ENCODE data around the gene TMTC1. TPM values are rescaled to one million over a fixed set of nuclear protein-coding genes. Genes with fewer than 3 reads are reported as not detected.

The TMTC1 gene
- total RNA-seq, 1 donor from 2014 or later, result 1.4 TPM

- no peak for DNase-seq (ENCODE audit: low spot score)
- H3K4me1 Mint-ChIP-seq (ENCODE audit: low read depth), result no peaks in the 10 kb centered on the region
- intact Hi-C loops (cut with micrococcal nuclease), result no loop called here
- peaks cover 3% of the 10 kb centered on the region for H3K27me3 Mint-ChIP-seq (ENCODE audit: low read depth)
- no peak overlapping the region for H3K4me3 Mint-ChIP-seq (ENCODE audit: low read depth)
- H3K27ac Mint-ChIP-seq, result no peak overlapping the region
- H3K9me3 Mint-ChIP-seq, result no peaks in the 10 kb centered on the region
- H3K36me3 Mint-ChIP-seq (ENCODE audit: low read depth), result no peaks in the 10 kb centered on the region
Observed at GRCh38 chr12:29528161-29528560, 255.6 kb downstream of the TMTC1 start.

- no peak for DNase-seq (ENCODE audit: low spot score)
- H3K4me1 Mint-ChIP-seq (ENCODE audit: low read depth), result no peaks in the 10 kb centered on the region
- no peaks in the 10 kb centered on the region for H3K36me3 Mint-ChIP-seq (ENCODE audit: low read depth)
Observed at GRCh38 chr12:29521951-29522350, 261.8 kb downstream of the TMTC1 start.

GRCh38 chr12:29519585-29520182 lies 264.1 kb downstream of the TMTC1 start:
- DNase-seq (ENCODE audit: low spot score), result no peak
- intact Hi-C loops (cut with micrococcal nuclease), result loop anchor here (1.0 to 5.0 kb wide), 2 partner anchors 1288 to 1325 kb away; no protein-coding TSS in a partner anchor
- Mint-ChIP-seq H3K36me3 (ENCODE audit: low read depth) (no peaks in the 10 kb centered on the region), H3K9me3 (no peaks in the 10 kb centered on the region), H3K27me3 (ENCODE audit: low read depth) (no peaks in the 10 kb centered on the region), H3K4me1 (ENCODE audit: low read depth) (no peaks in the 10 kb centered on the region), H3K27ac (no peak overlapping the region), H3K4me3 (ENCODE audit: low read depth) (no peak overlapping the region)

More at GRCh38 chr12:29521951-29522350, 261.8 kb downstream of the TMTC1 start:
- Mint-ChIP-seq H3K27ac (no peak overlapping the region), H3K27me3 (ENCODE audit: low read depth) (no peaks in the 10 kb centered on the region), H3K9me3 (no peaks in the 10 kb centered on the region), H3K4me3 (ENCODE audit: low read depth) (no peak overlapping the region)
- intact Hi-C loops (cut with micrococcal nuclease), result loop anchor here (5.0 kb wide), 1 partner anchor 1285 kb away; no protein-coding TSS in a partner anchor

GRCh38 chr12:29518407-29518806 lies 265.3 kb downstream of the TMTC1 start:
- Mint-ChIP-seq H3K9me3 (no peaks in the 10 kb centered on the region), H3K4me3 (ENCODE audit: low read depth) (no peak overlapping the region), H3K27me3 (ENCODE audit: low read depth) (no peaks in the 10 kb centered on the region), H3K36me3 (ENCODE audit: low read depth) (no peaks in the 10 kb centered on the region), H3K27ac (no peak overlapping the region), H3K4me1 (ENCODE audit: low read depth) (no peaks in the 10 kb centered on the region)
- no peak for DNase-seq (ENCODE audit: low spot score)
- intact Hi-C loops (cut with micrococcal nuclease), result no loop called here

GRCh38 chr12:29517264-29517663 lies 266.5 kb downstream of the TMTC1 start:
- H3K4me1 Mint-ChIP-seq (ENCODE audit: low read depth), result no peaks in the 10 kb centered on the region
- H3K27me3 Mint-ChIP-seq (ENCODE audit: low read depth), result no peaks in the 10 kb centered on the region
- no peak overlapping the region for H3K27ac Mint-ChIP-seq
- no peak for DNase-seq (ENCODE audit: low spot score)
- H3K36me3 Mint-ChIP-seq (ENCODE audit: low read depth), result no peaks in the 10 kb centered on the region
- no peak overlapping the region for H3K4me3 Mint-ChIP-seq (ENCODE audit: low read depth)
- no peaks in the 10 kb centered on the region for H3K9me3 Mint-ChIP-seq
- intact Hi-C loops (cut with micrococcal nuclease), result no loop called here

- Mint-ChIP-seq H3K4me3 (ENCODE audit: low read depth) (no peak overlapping the region), H3K27me3 (ENCODE audit: low read depth) (no peaks in the 10 kb centered on the region), H3K36me3 (ENCODE audit: low read depth) (no peaks in the 10 kb centered on the region), H3K9me3 (no peaks in the 10 kb centered on the region), H3K27ac (no peak overlapping the region), H3K4me1 (ENCODE audit: low read depth) (no peaks in the 10 kb centered on the region)
- intact Hi-C loops (cut with micrococcal nuclease), result no loop called here
- no peak for DNase-seq (ENCODE audit: low spot score)
Observed at GRCh38 chr12:29516431-29516875, 267.3 kb downstream of the TMTC1 start.

- intact Hi-C loops (cut with micrococcal nuclease), result no loop called here
- Mint-ChIP-seq H3K4me1 (ENCODE audit: low read depth) (no peaks in the 10 kb centered on the region), H3K27ac (no peak overlapping the region), H3K36me3 (ENCODE audit: low read depth) (no peaks in the 10 kb centered on the region), H3K27me3 (ENCODE audit: low read depth) (peaks cover 4% of the 10 kb centered on the region), H3K9me3 (no peaks in the 10 kb centered on the region), H3K4me3 (ENCODE audit: low read depth) (no peak overlapping the region)
- no peak for DNase-seq (ENCODE audit: low spot score)
Observed at GRCh38 chr12:29510591-29511185, 273.1 kb downstream of the TMTC1 start.

- Mint-ChIP-seq H3K27ac (no peak overlapping the region), H3K9me3 (no peaks in the 10 kb centered on the region), H3K27me3 (ENCODE audit: low read depth) (peaks cover 4% of the 10 kb centered on the region), H3K4me1 (ENCODE audit: low read depth) (no peaks in the 10 kb centered on the region), H3K4me3 (ENCODE audit: low read depth) (no peak overlapping the region), H3K36me3 (ENCODE audit: low read depth) (no peaks in the 10 kb centered on the region)
- intact Hi-C loops (cut with micrococcal nuclease), result no loop called here
- no peak for DNase-seq (ENCODE audit: low spot score)
Observed at GRCh38 chr12:29509503-29509902, 274.2 kb downstream of the TMTC1 start.

GRCh38 chr12:29508949-29509348 lies 274.8 kb downstream of the TMTC1 start:
- peaks cover 4% of the 10 kb centered on the region for H3K27me3 Mint-ChIP-seq (ENCODE audit: low read depth)
- H3K36me3 Mint-ChIP-seq (ENCODE audit: low read depth), result no peaks in the 10 kb centered on the region
- no peaks in the 10 kb centered on the region for H3K9me3 Mint-ChIP-seq
- H3K4me3 Mint-ChIP-seq (ENCODE audit: low read depth), result no peak overlapping the region
- H3K4me1 Mint-ChIP-seq (ENCODE audit: low read depth), result no peaks in the 10 kb centered on the region
- no peak for DNase-seq (ENCODE audit: low spot score)
- no peak overlapping the region for H3K27ac Mint-ChIP-seq
- intact Hi-C loops (cut with micrococcal nuclease), result no loop called here

GRCh38 chr12:29505122-29505521 lies 278.6 kb downstream of the TMTC1 start:
- H3K4me1 Mint-ChIP-seq (ENCODE audit: low read depth), result no peaks in the 10 kb centered on the region
- no peak overlapping the region for H3K4me3 Mint-ChIP-seq (ENCODE audit: low read depth)
- H3K36me3 Mint-ChIP-seq (ENCODE audit: low read depth), result no peaks in the 10 kb centered on the region
- H3K27ac Mint-ChIP-seq, result no peak overlapping the region
- intact Hi-C loops (cut with micrococcal nuclease), result no loop called here
- H3K9me3 Mint-ChIP-seq, result no peaks in the 10 kb centered on the region
- DNase-seq (ENCODE audit: low spot score), result no peak
- peaks cover 4% of the 10 kb centered on the region for H3K27me3 Mint-ChIP-seq (ENCODE audit: low read depth)

GRCh38 chr12:29503283-29503682 lies 280.5 kb downstream of the TMTC1 start:
- no peaks in the 10 kb centered on the region for H3K4me1 Mint-ChIP-seq (ENCODE audit: low read depth)
- DNase-seq (ENCODE audit: low spot score), result no peak
- intact Hi-C loops (cut with micrococcal nuclease), result no loop called here
- H3K36me3 Mint-ChIP-seq (ENCODE audit: low read depth), result no peaks in the 10 kb centered on the region
- no peaks in the 10 kb centered on the region for H3K9me3 Mint-ChIP-seq
- no peak overlapping the region for H3K27ac Mint-ChIP-seq
- peaks cover 1% of the 10 kb centered on the region for H3K27me3 Mint-ChIP-seq (ENCODE audit: low read depth)
- no peak overlapping the region for H3K4me3 Mint-ChIP-seq (ENCODE audit: low read depth)

GRCh38 chr12:29499235-29499634 lies 284.5 kb downstream of the TMTC1 start:
- H3K27ac Mint-ChIP-seq, result no peak overlapping the region
- no peaks in the 10 kb centered on the region for H3K4me1 Mint-ChIP-seq (ENCODE audit: low read depth)
- DNase-seq (ENCODE audit: low spot score), result no peak
- no peak overlapping the region for H3K4me3 Mint-ChIP-seq (ENCODE audit: low read depth)
- no peaks in the 10 kb centered on the region for H3K36me3 Mint-ChIP-seq (ENCODE audit: low read depth)
- intact Hi-C loops (cut with micrococcal nuclease), result no loop called here
- no peaks in the 10 kb centered on the region for H3K9me3 Mint-ChIP-seq
- no peaks in the 10 kb centered on the region for H3K27me3 Mint-ChIP-seq (ENCODE audit: low read depth)

- intact Hi-C loops (cut with micrococcal nuclease), result no loop called here
- H3K27ac Mint-ChIP-seq, result no peak within 1 kb of the TSS
Observed at GRCh38 chr12:29497588-29497987, 286.2 kb downstream of the TMTC1 start, which contains the start of gene OVCH1. Gene OVCH1 (minus strand): TSS chr12:29497686. CDS start chr12:29497686, 0 bp downstream.

More at GRCh38 chr12:29497588-29497987, 286.2 kb downstream of the TMTC1 start, which contains the start of gene OVCH1:
- no peak for DNase-seq (ENCODE audit: low spot score)
- Mint-ChIP-seq H3K27me3 (ENCODE audit: low read depth) (no peaks in the 10 kb centered on the region), H3K36me3 (ENCODE audit: low read depth) (no peaks in the 10 kb centered on the region), H3K4me3 (ENCODE audit: low read depth) (no peak within 1 kb of the TSS), H3K4me1 (ENCODE audit: low read depth) (no peaks in the 10 kb centered on the region), H3K9me3 (no peaks in the 10 kb centered on the region)

Data from activated T-helper 2 cell treated with anti-CD3 and anti-CD28 coated beads, Interferon-gamma antibody, Interleukin-2, Interleukin-4, amounts not matched to agents 10 μg/mL and 5 μg/mL and 100 μg/mL, durations not matched to agents 14 hours and 24 hours and 36 hours (primary cell).